Body of pancreas (tissue), 4 donors: ENCODE results near the gene MAJIN. TPM values are rescaled to one million over a fixed set of nuclear protein-coding genes. Genes with fewer than 3 reads are reported as not detected.

Experiments
- ATAC-seq: fragments of 150-250 bp; one replicate; pipeline ENCODE4 v1.9.1; 2016
- DNase-seq, 4 donors: peaks; one replicate each; pipeline ENCODE4 v3.0.0-alpha.2; 2019
- H3K27ac ChIP-seq, 4 donors: fragments of 200-600 bp; sonication (generic); 1 replicate in 3 of 4; 2 replicates in 1 of 4; pipeline versions ENCODE4 v1.5.1 to v1.6.1; 2016 to 2019; ENCODE audit warnings: mild to moderate bottlenecking in 1 of 4, mixed read lengths in 1 of 4, moderate library complexity in 1 of 4
- H3K27me3 ChIP-seq, 2 donors: fragments of 200-600 bp; sonication (generic); one replicate each; pipeline ENCODE4 v1.6.0; 2016; ENCODE audit warnings: mild to moderate bottlenecking in 1 of 2
- H3K36me3 ChIP-seq, 2 donors: fragments of 200-600 bp; sonication (generic); replicated peaks in 1 of 2; 2 replicates each; pipeline ENCODE4 v1.5.1; 2016; ENCODE audit warnings: low read depth in 2 of 2; ENCODE audit not compliant: insufficient read depth in 1 of 2
- H3K4me1 ChIP-seq: fragments of 200-600 bp; sonication (generic); one replicate; pipeline ENCODE4 v1.6.0; 2016
- H3K4me3 ChIP-seq, 2 donors: fragments of 200-600 bp; sonication (generic); 1 replicate in 1 of 2; 2 replicates in 1 of 2; pipeline ENCODE4 v1.5.1; 2016 to 2019
- H3K9me3 ChIP-seq, 3 donors: fragments of 200-600 bp; sonication (generic); 1 replicate in 2 of 3; 2 replicates in 1 of 3; pipeline ENCODE4 v1.5.1; 2016
- POLR2A ChIP-seq, 3 donors: fragments of 450-650 bp; IDR thresholded peaks; one replicate each; pipeline ENCODE4 v1.6.1; 2016; ENCODE audit warnings: antibody characterized with exemption in 3 of 3, mild to moderate bottlenecking in 2 of 3
- whole genome bisulfite sequencing, 2 donors: methylation state at CpG; one replicate each; pipeline ENCODE4 v1.1.5; 2017; 5-methylcytosine and 5-hydroxymethylcytosine counted together
- intact Hi-C: fragments of 100-400 bp; cut with DNase I; formaldehyde crosslinking; loops from one replicate; pipeline ENCODE4 v1.15.1; 2023
- total RNA-seq, 2 donors: library from RNA; depleted of rRNA; stranded (reverse); fragments of >200 nt; gene quantifications; one replicate each; pipeline ENCODE4 v1.1.0, GENCODE V29; 2016
- TF ChIP-seq, protein P1 (sequence below), 7 experiments: fragments of 450-650 bp in 4 of 7; fragments of 200-600 bp in 3 of 7; sonication (generic) in 3 of 7; IDR thresholded peaks; one replicate each; pipeline ENCODE4 v1.5.1; 2016 to 2019; ENCODE audit warnings: antibody characterized with exemption in 7 of 7

MAJIN gene
- total RNA-seq, 2 donors from 2014 or later = 0.78 TPM; not detected in 1

DNA sequence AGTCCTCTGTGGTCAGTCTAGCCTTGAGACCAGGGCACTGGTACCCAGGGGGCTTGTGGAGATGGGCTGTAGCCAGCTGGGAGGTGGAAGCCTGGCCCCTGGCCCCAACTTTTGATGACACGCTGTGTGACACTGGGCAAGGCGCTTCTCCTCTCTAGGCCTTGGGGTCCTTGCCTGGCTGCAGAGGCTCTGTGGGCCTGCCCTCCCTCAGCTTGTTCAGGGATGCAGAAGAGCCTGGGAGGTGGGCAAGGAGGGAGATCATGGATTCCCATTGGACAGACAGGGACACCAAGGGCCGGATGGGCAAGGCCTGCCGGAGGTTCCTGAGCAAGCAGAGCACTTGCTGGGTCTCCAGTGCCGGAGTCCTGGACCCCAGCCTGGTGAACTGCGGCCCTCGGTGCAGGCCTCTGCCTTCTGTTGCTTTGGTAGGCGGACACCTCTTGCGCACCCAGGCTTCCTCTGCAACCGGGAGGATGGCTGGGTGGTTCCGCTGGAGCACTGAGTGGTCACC, 48.7 kb downstream of the MAJIN start:
- no peak for ATAC-seq
- no peaks in the 10 kb centered on the region for H3K9me3 ChIP-seq
- H3K36me3 ChIP-seq = no peaks in the 10 kb centered on the region
- intact Hi-C loops = no loop called here
- no peak for DNase-seq
- peaks cover 26% of the 10 kb centered on the region for H3K4me1 ChIP-seq
- peak overlapping the region in 1 of 4 donors; percentile 100 for H3K27ac ChIP-seq
- TF ChIP-seq POLR2A (IDR thresholded peaks at IDR 0.05) = no peak
- TF ChIP-seq, protein P1, sequence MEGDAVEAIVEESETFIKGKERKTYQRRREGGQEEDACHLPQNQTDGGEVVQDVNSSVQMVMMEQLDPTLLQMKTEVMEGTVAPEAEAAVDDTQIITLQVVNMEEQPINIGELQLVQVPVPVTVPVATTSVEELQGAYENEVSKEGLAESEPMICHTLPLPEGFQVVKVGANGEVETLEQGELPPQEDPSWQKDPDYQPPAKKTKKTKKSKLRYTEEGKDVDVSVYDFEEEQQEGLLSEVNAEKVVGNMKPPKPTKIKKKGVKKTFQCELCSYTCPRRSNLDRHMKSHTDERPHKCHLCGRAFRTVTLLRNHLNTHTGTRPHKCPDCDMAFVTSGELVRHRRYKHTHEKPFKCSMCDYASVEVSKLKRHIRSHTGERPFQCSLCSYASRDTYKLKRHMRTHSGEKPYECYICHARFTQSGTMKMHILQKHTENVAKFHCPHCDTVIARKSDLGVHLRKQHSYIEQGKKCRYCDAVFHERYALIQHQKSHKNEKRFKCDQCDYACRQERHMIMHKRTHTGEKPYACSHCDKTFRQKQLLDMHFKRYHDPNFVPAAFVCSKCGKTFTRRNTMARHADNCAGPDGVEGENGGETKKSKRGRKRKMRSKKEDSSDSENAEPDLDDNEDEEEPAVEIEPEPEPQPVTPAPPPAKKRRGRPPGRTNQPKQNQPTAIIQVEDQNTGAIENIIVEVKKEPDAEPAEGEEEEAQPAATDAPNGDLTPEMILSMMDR (IDR thresholded peaks at IDR 0.05) = no peak
- WGBS, 2 donors = 94% methylated on average over 11 of the region's 11 CpGs; no CpG with 5 or more reads in 1 of the 2 donors
- H3K27me3 ChIP-seq = no peaks in the 10 kb centered on the region
- no peak overlapping the region for H3K4me3 ChIP-seq

DNA sequence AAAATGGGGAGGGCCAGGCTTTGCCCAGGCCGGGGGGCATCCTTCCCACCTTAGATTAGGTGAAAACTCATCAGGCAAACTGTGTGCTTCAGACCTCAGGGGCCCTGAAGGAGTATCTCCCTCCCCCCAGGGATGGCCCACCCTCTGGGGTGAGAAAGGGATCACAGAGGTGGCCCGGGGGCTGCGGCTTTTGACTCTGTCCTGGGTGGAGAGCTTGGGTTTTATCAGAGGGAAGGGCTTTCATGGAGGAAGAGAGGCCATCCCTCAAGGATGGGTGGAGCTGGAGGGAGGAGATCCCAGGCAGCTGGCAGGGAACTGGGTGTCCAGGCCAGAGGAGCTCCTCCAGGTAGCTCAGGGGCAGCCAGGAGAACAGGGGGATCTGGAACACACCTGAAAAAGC, 50.5 kb downstream of the MAJIN start:
- H3K27me3 ChIP-seq = no peaks in the 10 kb centered on the region
- no peak for DNase-seq
- H3K27ac ChIP-seq = no peak overlapping the region
- ATAC-seq = no peak
- TF ChIP-seq POLR2A (IDR thresholded peaks at IDR 0.05) = no peak
- TF ChIP-seq, protein P1 (IDR thresholded peaks at IDR 0.05) = no peak
- H3K9me3 ChIP-seq = no peaks in the 10 kb centered on the region
- no peaks in the 10 kb centered on the region for H3K36me3 ChIP-seq
- intact Hi-C loops = no loop called here
- 73 to 80% methylated on average over 2 of the region's 3 CpGs for WGBS, 2 donors
- peaks cover 32% of the 10 kb centered on the region for H3K4me1 ChIP-seq
- H3K4me3 ChIP-seq = no peak overlapping the region

DNA sequence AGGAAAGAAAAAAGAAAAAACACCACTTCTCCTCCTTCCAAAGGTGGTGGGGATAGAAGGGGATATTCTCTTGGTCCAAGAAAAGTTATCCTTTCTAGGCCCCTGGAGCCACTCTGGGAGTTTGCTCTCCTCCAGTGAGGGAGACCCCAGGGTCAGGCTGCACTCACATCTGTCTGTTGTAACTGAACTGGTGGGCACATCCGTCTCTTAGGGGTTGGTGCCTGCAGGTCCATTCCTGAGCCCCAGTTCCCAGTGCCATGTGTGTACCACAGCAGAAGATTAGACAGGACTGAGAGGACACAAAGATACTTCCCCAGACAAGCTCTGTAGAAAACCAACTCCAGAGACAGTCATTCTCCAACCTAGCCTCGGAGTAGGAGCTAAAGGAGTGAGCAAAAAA, 51.8 kb downstream of the MAJIN start:
- WGBS, 2 donors = 60 to 76% methylated on average over 2 of the region's 2 CpGs
- no peak overlapping the region for H3K27ac ChIP-seq
- no peak overlapping the region for H3K4me3 ChIP-seq
- TF ChIP-seq POLR2A (IDR thresholded peaks at IDR 0.05) = no peak
- TF ChIP-seq, protein P1 (IDR thresholded peaks at IDR 0.05) = no peak
- peaks cover 32% of the 10 kb centered on the region for H3K4me1 ChIP-seq
- ATAC-seq (no peak), DNase-seq (no peak)
- H3K9me3 ChIP-seq = no peaks in the 10 kb centered on the region
- no peaks in the 10 kb centered on the region for H3K27me3 ChIP-seq
- intact Hi-C loops = no loop called here
- no peaks in the 10 kb centered on the region for H3K36me3 ChIP-seq

DNA sequence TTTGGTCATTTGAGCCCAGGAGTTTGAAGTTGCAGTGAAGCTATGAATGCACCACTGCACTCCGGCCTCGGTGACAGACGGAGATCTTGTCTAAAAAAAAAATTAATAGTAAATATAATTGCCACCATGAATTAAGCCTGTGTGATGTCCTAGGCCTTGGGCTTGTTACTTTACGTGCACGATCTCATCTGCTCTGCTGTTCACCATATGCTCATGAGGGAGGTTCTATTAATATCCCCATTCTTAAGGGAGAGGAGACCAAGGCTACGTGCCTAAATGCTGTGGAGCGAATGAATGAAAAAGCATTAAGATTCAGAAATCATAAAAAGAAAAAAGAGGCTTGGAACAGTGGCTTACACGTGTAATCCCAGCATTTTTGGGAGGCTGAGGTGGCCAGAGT, 52.3 kb downstream of the MAJIN start:
- Histone ChIP-seq H3K36me3 (no peaks in the 10 kb centered on the region), H3K4me1 (peaks cover 35% of the 10 kb centered on the region), H3K4me3 (no peak overlapping the region), H3K27me3 (no peaks in the 10 kb centered on the region), H3K27ac (no peak overlapping the region), H3K9me3 (no peaks in the 10 kb centered on the region)
- no peak for DNase-seq
- 83 to 91% methylated on average over 8 of the region's 8 CpGs for WGBS, 2 donors
- no peak for TF ChIP-seq POLR2A (IDR thresholded peaks at IDR 0.05)
- TF ChIP-seq, protein P1 (IDR thresholded peaks at IDR 0.05) = no peak
- ATAC-seq = no peak
- intact Hi-C loops = no loop called here

DNA sequence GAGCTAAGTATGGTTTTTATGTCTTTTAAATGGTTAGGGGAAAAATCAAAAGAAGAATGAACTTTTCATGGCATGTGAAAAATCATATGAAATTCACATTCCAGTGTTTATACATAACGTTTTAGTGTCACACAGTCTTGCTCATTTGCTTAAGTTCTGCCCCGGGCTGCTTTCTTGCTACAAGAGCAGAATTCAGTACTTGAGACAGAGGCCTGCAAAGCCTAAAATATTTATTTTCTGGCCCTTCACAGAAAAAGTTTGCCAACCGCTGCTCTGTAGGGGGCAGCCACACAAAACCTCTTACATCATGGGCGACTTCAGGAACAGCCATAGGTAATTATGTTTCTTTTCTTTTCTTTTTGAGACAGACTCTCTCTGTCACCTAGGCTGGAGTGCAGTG, 53.9 kb downstream of the MAJIN start:
- H3K4me3 ChIP-seq = no peak overlapping the region
- no peaks in the 10 kb centered on the region for H3K36me3 ChIP-seq
- DNase-seq (no peak), ATAC-seq (no peak)
- WGBS, 2 donors = 9 to 11% methylated on average over 4 of the region's 4 CpGs
- H3K4me1 ChIP-seq = peaks cover 30% of the 10 kb centered on the region
- intact Hi-C loops = no loop called here
- H3K27ac ChIP-seq = peak overlapping the region; percentile 35 to 82 (median 76)
- no peaks in the 10 kb centered on the region for H3K9me3 ChIP-seq
- H3K27me3 ChIP-seq = no peaks in the 10 kb centered on the region
- TF ChIP-seq POLR2A (IDR thresholded peaks at IDR 0.05) = no peak
- TF ChIP-seq, protein P1 (IDR thresholded peaks at IDR 0.05) = peak in 2 of 7 experiments; percentile 4 to 8
